Loucy (cell line): ENCODE data around the gene TINCR.

Experiments
- H2AFZ ChIP-seq: fragments of 200-600 bp; sonication (generic); 2 replicates; pipeline ENCODE4 v1.6.0; 2016; ENCODE audit warnings: antibody characterized with exemption, mild to moderate bottlenecking, low read length, moderate library complexity
- H3F3A ChIP-seq: fragments of 200-600 bp; 2 replicates; pipeline ENCODE4 v1.6.0; 2016; ENCODE audit warnings: antibody characterized with exemption, low read depth, mild to moderate bottlenecking
- H3K27me3 ChIP-seq: fragments of 200-600 bp; sonication (generic); 2 replicates; pipeline ENCODE4 v1.6.1; 2014; ENCODE audit warnings: low read length, mild to moderate bottlenecking; ENCODE audit not compliant: insufficient read depth, poor library complexity, severe bottlenecking
- H3K36me3 ChIP-seq: fragments of 200-600 bp; sonication (generic); 2 replicates; pipeline ENCODE4 v1.6.1; 2016; ENCODE audit warnings: low read length; ENCODE audit not compliant: insufficient read depth
- H3K4me1 ChIP-seq: fragments of 200-600 bp; sonication (generic); 2 replicates; pipeline ENCODE4 v1.5.1; 2014; ENCODE audit warnings: low read length, mild to moderate bottlenecking; ENCODE audit not compliant: insufficient read depth, poor library complexity, severe bottlenecking
- H3K4me2 ChIP-seq: fragments of 200-600 bp; sonication (generic); 2 replicates; pipeline ENCODE4 v1.6.0; 2014; ENCODE audit warnings: antibody characterized with exemption, low read length, low read depth, mild to moderate bottlenecking; ENCODE audit not compliant: poor library complexity, severe bottlenecking
- H3K4me3 ChIP-seq: fragments of 200-600 bp; sonication (generic); 2 replicates; pipeline ENCODE4 v1.5.1; 2014; ENCODE audit warnings: low read length, mild to moderate bottlenecking, mixed read lengths; ENCODE audit not compliant: poor library complexity, severe bottlenecking
- H3K79me2 ChIP-seq: fragments of 200-600 bp; sonication (generic); 2 replicates; pipeline ENCODE4 v1.6.1; 2014; ENCODE audit warnings: low read length; ENCODE audit not compliant: insufficient read depth
- H3K9ac ChIP-seq: fragments of 200-600 bp; sonication (generic); 2 replicates; pipeline ENCODE4 v1.6.0; 2014; ENCODE audit warnings: mild to moderate bottlenecking, low read depth, low read length, moderate library complexity; ENCODE audit not compliant: poor library complexity, severe bottlenecking
- H3K9me2 ChIP-seq: fragments of 200-600 bp; sonication (generic); replicated peaks from 2 replicates; pipeline ENCODE4 v1.6.1; 2016; ENCODE audit warnings: low read depth, low read length, mixed read lengths
- H3K9me3 ChIP-seq: fragments of 200-600 bp; sonication (generic); 2 replicates; pipeline ENCODE4 v1.6.1; 2014; ENCODE audit warnings: mild to moderate bottlenecking, antibody characterized with exemption, low read length, low read depth; ENCODE audit not compliant: insufficient read depth
- H4K20me1 ChIP-seq: fragments of 200-600 bp; sonication (generic); 2 replicates; pipeline ENCODE4 v1.6.0; 2014; ENCODE audit warnings: antibody characterized with exemption, low read length, mild to moderate bottlenecking; ENCODE audit not compliant: insufficient read depth, poor library complexity, severe bottlenecking
- EZH2phosphoT487 ChIP-seq: fragments of 200-600 bp; IDR thresholded peaks from 2 replicates; pipeline ENCODE4 v1.6.1; 2018; ENCODE audit warnings: antibody characterized with exemption, mild to moderate bottlenecking, moderate library complexity, borderline replicate concordance
- TF ChIP-seq, protein P1 (sequence below): fragments of 200-600 bp; sonication (generic); conservative IDR thresholded peaks from 2 replicates; pipeline ENCODE4 v1.5.1; 2014; ENCODE audit warnings: mild to moderate bottlenecking, antibody characterized with exemption, low read length

The TINCR gene

DNA sequence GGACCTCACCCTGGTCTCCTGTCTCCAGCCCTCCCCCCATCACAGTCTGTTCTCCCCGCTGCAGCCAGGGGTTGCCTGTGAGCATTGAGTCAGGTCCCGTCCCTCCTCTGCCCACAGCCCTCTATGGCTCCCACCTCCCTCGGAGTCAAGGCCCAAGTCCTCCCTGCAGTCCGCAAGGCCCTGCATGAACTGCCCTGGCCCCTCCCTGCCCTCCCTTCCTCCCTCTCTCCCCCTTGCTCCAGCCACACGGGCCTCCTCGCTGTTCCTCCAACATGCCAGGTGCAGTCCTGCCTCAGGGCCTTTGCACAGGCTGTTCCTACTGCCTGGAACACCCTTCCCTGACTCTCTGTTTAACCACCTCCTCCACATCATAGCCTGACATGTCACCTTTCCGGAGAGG, 2.8 kb downstream of the TINCR start:
- H2AFZ ChIP-seq = no peak overlapping the region
- H3K36me3 ChIP-seq = no peaks in the 10 kb centered on the region
- H3K4me3 ChIP-seq = no peak overlapping the region
- TF ChIP-seq, protein P1, sequence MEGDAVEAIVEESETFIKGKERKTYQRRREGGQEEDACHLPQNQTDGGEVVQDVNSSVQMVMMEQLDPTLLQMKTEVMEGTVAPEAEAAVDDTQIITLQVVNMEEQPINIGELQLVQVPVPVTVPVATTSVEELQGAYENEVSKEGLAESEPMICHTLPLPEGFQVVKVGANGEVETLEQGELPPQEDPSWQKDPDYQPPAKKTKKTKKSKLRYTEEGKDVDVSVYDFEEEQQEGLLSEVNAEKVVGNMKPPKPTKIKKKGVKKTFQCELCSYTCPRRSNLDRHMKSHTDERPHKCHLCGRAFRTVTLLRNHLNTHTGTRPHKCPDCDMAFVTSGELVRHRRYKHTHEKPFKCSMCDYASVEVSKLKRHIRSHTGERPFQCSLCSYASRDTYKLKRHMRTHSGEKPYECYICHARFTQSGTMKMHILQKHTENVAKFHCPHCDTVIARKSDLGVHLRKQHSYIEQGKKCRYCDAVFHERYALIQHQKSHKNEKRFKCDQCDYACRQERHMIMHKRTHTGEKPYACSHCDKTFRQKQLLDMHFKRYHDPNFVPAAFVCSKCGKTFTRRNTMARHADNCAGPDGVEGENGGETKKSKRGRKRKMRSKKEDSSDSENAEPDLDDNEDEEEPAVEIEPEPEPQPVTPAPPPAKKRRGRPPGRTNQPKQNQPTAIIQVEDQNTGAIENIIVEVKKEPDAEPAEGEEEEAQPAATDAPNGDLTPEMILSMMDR = no peak
- no peak for TF ChIP-seq EZH2phosphoT487
- no peaks in the 10 kb centered on the region for H3K9me2 ChIP-seq
- H3K9ac ChIP-seq = no peak overlapping the region
- no peaks in the 10 kb centered on the region for H3F3A ChIP-seq
- H3K79me2 ChIP-seq = no peaks in the 10 kb centered on the region
- H3K4me1 ChIP-seq = no peaks in the 10 kb centered on the region
- H4K20me1 ChIP-seq = no peaks in the 10 kb centered on the region
- H3K27me3 ChIP-seq = peaks cover 10% of the 10 kb centered on the region
- no peak overlapping the region for H3K4me2 ChIP-seq
- H3K9me3 ChIP-seq = no peaks in the 10 kb centered on the region; the same call in 1 of the 2 replicates

DNA sequence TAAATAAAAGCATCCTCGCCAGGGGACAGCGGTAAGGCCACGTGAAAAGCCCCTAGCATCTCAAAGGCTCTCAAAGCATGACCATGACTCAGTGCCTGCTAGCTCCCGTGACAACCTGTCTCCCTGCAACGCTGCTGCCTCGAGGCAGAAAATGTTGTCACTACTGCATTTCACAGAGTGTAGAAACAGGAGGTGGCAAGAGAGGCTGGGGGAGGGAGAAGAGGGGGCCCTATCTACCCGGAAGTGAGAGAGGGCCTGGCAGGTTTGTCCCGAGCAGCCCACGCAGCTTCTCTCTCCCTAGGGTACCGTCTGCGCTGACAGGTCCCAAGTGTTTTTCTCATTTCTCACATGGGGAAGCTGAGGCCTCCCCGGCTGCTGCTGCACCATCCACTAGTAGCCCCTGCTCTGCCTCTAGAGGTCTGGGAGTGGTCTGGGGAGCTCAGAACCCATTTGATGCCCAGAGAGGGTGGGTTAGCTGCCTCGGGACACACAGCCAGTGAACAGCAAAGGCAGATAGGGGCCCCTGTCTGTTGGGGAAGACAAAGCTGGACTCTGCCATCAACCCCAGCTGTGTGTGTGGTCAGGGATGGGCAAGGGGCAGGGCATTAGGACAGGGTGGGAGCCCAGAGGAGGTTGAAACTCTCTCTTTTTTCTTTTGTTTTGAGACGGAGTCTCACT, 3.7 kb downstream of the TINCR start:
- no peak for TF ChIP-seq EZH2phosphoT487
- Histone ChIP-seq H3K36me3 (no peaks in the 10 kb centered on the region), H4K20me1 (no peaks in the 10 kb centered on the region), H3K4me3 (no peak overlapping the region), H3F3A (no peaks in the 10 kb centered on the region), H3K9me2 (no peaks in the 10 kb centered on the region), H2AFZ (no peak overlapping the region), H3K4me1 (no peaks in the 10 kb centered on the region), H3K79me2 (no peaks in the 10 kb centered on the region), H3K9ac (no peak overlapping the region), H3K9me3 (no peaks in the 10 kb centered on the region; the same call in 1 of the 2 replicates), H3K27me3 (peaks cover 10% of the 10 kb centered on the region), H3K4me2 (no peak overlapping the region)

DNA sequence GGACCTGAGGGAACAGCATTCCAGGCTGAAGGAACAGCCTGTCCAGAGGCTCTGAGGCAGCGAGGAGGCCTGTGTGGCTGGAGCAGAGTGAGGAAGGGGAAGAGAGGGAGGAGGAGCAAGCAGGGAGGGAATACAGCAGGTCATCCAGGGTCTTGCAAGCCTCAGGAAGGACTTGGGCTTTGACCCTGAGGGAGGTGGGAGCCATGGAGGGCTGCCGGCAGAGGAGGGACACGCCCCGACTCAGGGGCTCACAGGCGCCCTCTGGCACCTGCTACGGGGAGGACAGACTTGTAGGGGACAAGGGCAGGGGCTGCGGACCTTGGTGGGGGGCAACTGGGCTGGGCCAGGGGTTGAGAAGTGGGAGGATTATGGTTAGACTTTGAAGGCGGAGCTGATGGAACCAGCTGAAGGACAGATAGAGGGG, 4.7 kb downstream of the TINCR start:
- Histone ChIP-seq H2AFZ (no peak overlapping the region), H3K9me2 (no peaks in the 10 kb centered on the region), H3F3A (no peaks in the 10 kb centered on the region), H3K4me2 (no peak overlapping the region), H3K4me1 (no peaks in the 10 kb centered on the region), H3K4me3 (no peak overlapping the region), H3K79me2 (no peaks in the 10 kb centered on the region), H3K36me3 (no peaks in the 10 kb centered on the region), H4K20me1 (no peaks in the 10 kb centered on the region), H3K9ac (no peak overlapping the region), H3K9me3 (no peaks in the 10 kb centered on the region; the same call in 1 of the 2 replicates), H3K27me3 (peaks cover 10% of the 10 kb centered on the region)
- TF ChIP-seq, protein P1 = no peak
- TF ChIP-seq EZH2phosphoT487 = no peak

DNA sequence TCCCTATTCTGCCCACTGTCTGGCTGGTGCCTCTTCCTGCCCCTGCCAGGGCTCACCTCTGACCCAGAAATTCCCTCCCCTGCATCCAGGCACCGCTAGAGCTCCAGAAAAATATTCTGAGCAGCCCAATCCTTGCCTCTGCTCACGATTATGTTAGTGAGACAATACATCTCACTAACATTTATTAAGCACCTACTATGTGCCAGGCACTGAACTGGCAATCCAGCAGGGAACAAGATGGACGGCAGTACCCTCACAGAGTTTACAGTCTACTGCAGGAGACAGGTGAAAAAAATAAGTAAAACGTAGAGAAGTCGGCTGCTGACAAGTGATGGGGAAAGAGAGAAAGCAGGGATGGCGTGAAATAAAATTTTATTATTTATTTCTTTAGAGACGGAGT, 5.5 kb downstream of the TINCR start:
- H3K9me3 ChIP-seq = no peaks in the 10 kb centered on the region; the same call in 1 of the 2 replicates
- TF ChIP-seq, protein P1 = no peak
- no peak for TF ChIP-seq EZH2phosphoT487
- H4K20me1 ChIP-seq = no peaks in the 10 kb centered on the region
- H3K9me2 ChIP-seq = no peaks in the 10 kb centered on the region
- H3F3A ChIP-seq = no peaks in the 10 kb centered on the region
- H3K79me2 ChIP-seq = no peaks in the 10 kb centered on the region
- no peak overlapping the region for H3K4me2 ChIP-seq
- H3K36me3 ChIP-seq = no peaks in the 10 kb centered on the region
- no peak overlapping the region for H3K9ac ChIP-seq
- H2AFZ ChIP-seq = no peak overlapping the region
- H3K4me1 ChIP-seq = no peaks in the 10 kb centered on the region
- peaks cover 10% of the 10 kb centered on the region for H3K27me3 ChIP-seq
- H3K4me3 ChIP-seq = no peak overlapping the region
